HepG2 (cell line): ENCODE results near the gene LRRC15. TPM values are rescaled to one million over a fixed set of nuclear protein-coding genes. Genes with fewer than 3 reads are reported as not detected.

Experiments
- ATF1 ChIP-seq: IDR thresholded peaks from 2 replicates; pipeline ENCODE4 v1.6.1; 2016; ENCODE audit warnings: mild to moderate bottlenecking, control low read depth
- CENPBD1 ChIP-seq: sonication (generic); formaldehyde crosslinking; IDR thresholded peaks from 2 replicates; pipeline ENCODE4 v1.8.0; 2022; ENCODE audit warnings: missing genetic modification reagents, low read depth, mild to moderate bottlenecking, borderline replicate concordance
- CTCF ChIP-seq: sonication (generic); formaldehyde crosslinking; IDR thresholded peaks from 2 replicates; pipeline ENCODE4 v1.5.0; 2020; ENCODE audit warnings: mild to moderate bottlenecking, missing genetic modification reagents, moderate library complexity
- GPBP1L1 ChIP-seq: sonication (generic); formaldehyde crosslinking; IDR thresholded peaks from 2 replicates; pipeline ENCODE4 v1.5.0; 2020; ENCODE audit warnings: mild to moderate bottlenecking, missing genetic modification reagents
- GPN1 ChIP-seq: sonication (generic); formaldehyde crosslinking; IDR thresholded peaks from 2 replicates; pipeline ENCODE4 v1.5.1; 2020; ENCODE audit warnings: missing genetic modification reagents, borderline replicate concordance
- GZF1 ChIP-seq: sonication (generic); formaldehyde crosslinking; IDR thresholded peaks from 2 replicates; pipeline ENCODE4 v1.5.1; 2020; ENCODE audit warnings: mild to moderate bottlenecking, missing genetic modification reagents
- HDAC6 ChIP-seq: fragments of 200-600 bp; sonication (generic); IDR thresholded peaks from 2 replicates; pipeline ENCODE4 v1.7.0; 2017; ENCODE audit warnings: mild to moderate bottlenecking, antibody characterized with exemption, low read length, low read depth
- KDM1A ChIP-seq: IDR thresholded peaks from 2 replicates; pipeline ENCODE4 v1.6.1; 2016; ENCODE audit warnings: missing compliant biosample characterization
- PAXIP1 ChIP-seq: sonication (generic); formaldehyde crosslinking; conservative IDR thresholded peaks from 2 replicates; pipeline ENCODE4 v1.4.0; 2020; ENCODE audit warnings: mild to moderate bottlenecking, missing genetic modification reagents, moderate library complexity
- POLR2A ChIP-seq, 2 experiments: IDR thresholded peaks; 2 replicates each; pipeline ENCODE4 v1.6.1; 2011; ENCODE audit warnings: low read depth in 2 of 2, low read length in 2 of 2, mild to moderate bottlenecking in 1 of 2, moderate library complexity in 1 of 2; ENCODE audit not compliant: insufficient read depth in 1 of 2
- PTBP1 ChIP-seq: fragments of 200-400 bp; formaldehyde crosslinking; IDR thresholded peaks from 2 replicates; pipeline ENCODE4 v1.6.1; 2018; ENCODE audit warnings: low read length, low read depth; ENCODE audit not compliant: poor library complexity, severe bottlenecking
- RARA ChIP-seq: IDR thresholded peaks from 2 replicates; pipeline ENCODE4 v1.6.1; 2016; ENCODE audit warnings: missing genetic modification reagents, missing compliant biosample characterization
- SRSF4 ChIP-seq: fragments of 200-400 bp; formaldehyde crosslinking; IDR thresholded peaks from one replicate; pipeline ENCODE4 v1.6.1; 2018; ENCODE audit warnings: mild to moderate bottlenecking, low read depth, low read length, moderate library complexity; ENCODE audit not compliant: poor library complexity, severe bottlenecking
- TFE3 ChIP-seq: IDR thresholded peaks from 2 replicates; pipeline ENCODE4 v1.6.1; 2016
- THAP7 ChIP-seq: sonication (generic); formaldehyde crosslinking; IDR thresholded peaks from 2 replicates; pipeline ENCODE4 v1.8.1; 2023; ENCODE audit warnings: mild to moderate bottlenecking, missing genetic modification reagents
- XRCC5 ChIP-seq: fragments of 200-400 bp; formaldehyde crosslinking; optimal IDR thresholded peaks from 2 replicates; pipeline ENCODE3; 2017; ENCODE audit warnings: mild to moderate bottlenecking, low read length
- ZNF251 ChIP-seq: sonication (generic); formaldehyde crosslinking; IDR thresholded peaks from 2 replicates; pipeline ENCODE4 v1.9.0; 2021; ENCODE audit warnings: mild to moderate bottlenecking, missing genetic modification reagents
- ZNF335 ChIP-seq: sonication (generic); formaldehyde crosslinking; IDR thresholded peaks from 2 replicates; pipeline ENCODE4 v1.4.0; 2020; ENCODE audit warnings: missing genetic modification reagents
- ZNF652 ChIP-seq: IDR thresholded peaks from 2 replicates; pipeline ENCODE4 v1.6.1; 2016; ENCODE audit warnings: low read depth, borderline replicate concordance
- ZNF839 ChIP-seq: sonication (generic); formaldehyde crosslinking; IDR thresholded peaks from 2 replicates; pipeline ENCODE4 v1.4.0; 2020; ENCODE audit warnings: missing genetic modification reagents, mild to moderate bottlenecking, borderline replicate concordance
- polyA plus RNA-seq, 8 experiments: library from polyadenylated mRNA; depleted of rRNA in 3 of 8; stranded (reverse) in 7 of 8; unstranded in 1 of 8; fragments of >200 nt; fragmentation: Illumina TruSeq in 4 of 8; extraction: Trizol in 4 of 8; gene quantifications; 2 replicates each; pipeline versions ENCODE4 v1.2.1 to v1.2.3, GENCODE V29; 2011 to 2016; ENCODE audit warnings: low read depth in 4 of 8, missing spikeins in 1 of 8, mixed read lengths in 1 of 8; ENCODE audit not compliant: insufficient read depth in 1 of 8
- total RNA-seq, 5 experiments: library from RNA; depleted of rRNA; stranded (reverse); fragments of >200 nt; fragmentation: Illumina TruSeq; extraction: Trizol; gene quantifications; 2 replicates each; pipeline ENCODE4 v1.2.3, GENCODE V29; 2016; ENCODE audit warnings: low read depth in 1 of 5

The LRRC15 gene
- total and polyA plus RNA-seq, 2 of the 13 experiments (the other 11 are each of a cell fraction or from before 2014, with no cell fraction given): not detected

GRCh38 chr3:194333212-194333980 is 36.1 kb downstream of the LRRC15 start (continued):
- TF ChIP-seq TFE3 (peak; percentile 24), ZNF251 (CRISPR knock-in tag) (0 out of 2 replicates have a peak, but pooled peaks have one; percentile 65), ATF1 (no peak), HDAC6 (no peak), KDM1A (CRISPR knock-in tag) (peak; percentile 18; the same call in 1 of the 2 replicates), GPBP1L1 (CRISPR knock-in tag) (no peak), THAP7 (CRISPR knock-in tag) (peak; percentile 80; the same call in 1 of the 2 replicates), PTBP1 (no peak), XRCC5 (peak; percentile 56), RARA (CRISPR knock-in tag) (peak; percentile 50), GPN1 (no peak), ZNF652 (no peak), ZNF839 (CRISPR knock-in tag) (peak; percentile 98; the same call in 1 of the 2 replicates), POLR2A (IDR thresholded peaks at IDR 0.05; ENCODE audit: insufficient read depth in 1 of 2, low read depth in 2 of 2, low read length in 2 of 2) (peak in 1 of 2 experiments; percentile 29; a peak in 1 of 4 replicates), CTCF (peak; percentile 99), GZF1 (CRISPR knock-in tag) (no peak; the same call in 1 of the 2 replicates), ZNF335 (CRISPR knock-in tag) (no peak), CENPBD1 (peak; percentile 94; the same call in 1 of the 2 replicates), SRSF4 (no peak), PAXIP1 (CRISPR knock-in tag) (peak; percentile 74)
